Measurements from ENCODE around the gene ELAVL3. TPM values are rescaled to one million over a fixed set of nuclear protein-coding genes. Genes with fewer than 3 reads are reported as not detected.
"Not testable (repeated sequence)": the region's sequence is repeated elsewhere in the genome, so short reads cannot be mapped to it uniquely, and the experiment has no call there.

The ELAVL3 gene
- total RNA-seq, 1 donor from 2014 or later, result not detected

DNA sequence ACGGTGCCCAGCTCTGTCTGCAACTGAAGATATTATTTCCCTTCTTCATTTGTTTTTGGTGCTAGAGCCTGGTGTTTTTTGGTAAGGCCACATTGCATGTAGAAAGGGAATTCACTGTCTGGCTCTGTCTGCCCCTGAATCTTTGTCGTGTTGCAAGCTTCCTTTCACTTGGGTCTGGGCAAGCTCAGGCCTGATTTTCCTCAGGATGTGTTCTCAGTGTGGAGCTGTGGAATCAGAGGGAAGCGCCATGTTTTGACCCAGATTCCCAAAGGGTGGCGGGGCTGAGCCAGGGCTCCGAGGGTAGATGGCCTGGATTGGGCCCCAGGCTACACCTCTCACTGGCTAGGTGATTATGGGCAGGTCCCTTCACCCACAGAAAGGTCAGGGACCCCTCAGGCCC is 36.8 kb downstream of the ELAVL3 start:
- Histone ChIP-seq H3K36me3 (ENCODE audit: control insufficient read depth, insufficient read depth, low read length) (peaks cover 2% of the 10 kb centered on the region), H3K4me3 (ENCODE audit: low read depth, low read length) (no peak overlapping the region), H3K27me3 (ENCODE audit: control insufficient read depth, insufficient read depth, low read length) (no peaks in the 10 kb centered on the region)
- TF ChIP-seq, protein P1, sequence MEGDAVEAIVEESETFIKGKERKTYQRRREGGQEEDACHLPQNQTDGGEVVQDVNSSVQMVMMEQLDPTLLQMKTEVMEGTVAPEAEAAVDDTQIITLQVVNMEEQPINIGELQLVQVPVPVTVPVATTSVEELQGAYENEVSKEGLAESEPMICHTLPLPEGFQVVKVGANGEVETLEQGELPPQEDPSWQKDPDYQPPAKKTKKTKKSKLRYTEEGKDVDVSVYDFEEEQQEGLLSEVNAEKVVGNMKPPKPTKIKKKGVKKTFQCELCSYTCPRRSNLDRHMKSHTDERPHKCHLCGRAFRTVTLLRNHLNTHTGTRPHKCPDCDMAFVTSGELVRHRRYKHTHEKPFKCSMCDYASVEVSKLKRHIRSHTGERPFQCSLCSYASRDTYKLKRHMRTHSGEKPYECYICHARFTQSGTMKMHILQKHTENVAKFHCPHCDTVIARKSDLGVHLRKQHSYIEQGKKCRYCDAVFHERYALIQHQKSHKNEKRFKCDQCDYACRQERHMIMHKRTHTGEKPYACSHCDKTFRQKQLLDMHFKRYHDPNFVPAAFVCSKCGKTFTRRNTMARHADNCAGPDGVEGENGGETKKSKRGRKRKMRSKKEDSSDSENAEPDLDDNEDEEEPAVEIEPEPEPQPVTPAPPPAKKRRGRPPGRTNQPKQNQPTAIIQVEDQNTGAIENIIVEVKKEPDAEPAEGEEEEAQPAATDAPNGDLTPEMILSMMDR (IDR thresholded peaks at IDR 0.05; ENCODE audit: insufficient read depth, low read length, poor library complexity, severe bottlenecking), result no peak
- DNase-seq (ENCODE audit: low read depth), result no peak

GRCh38 chr19:11437955-11438354 is 42.9 kb downstream of the ELAVL3 start:
- H3K36me3 ChIP-seq (ENCODE audit: control insufficient read depth, insufficient read depth, low read length), result peaks cover 5% of the 10 kb centered on the region
- no peak for DNase-seq (ENCODE audit: low read depth)
- H3K27me3 ChIP-seq (ENCODE audit: control insufficient read depth, insufficient read depth, low read length), result no peaks in the 10 kb centered on the region
- TF ChIP-seq, protein P1 (IDR thresholded peaks at IDR 0.05; ENCODE audit: insufficient read depth, low read length, poor library complexity, severe bottlenecking), result no peak
- H3K4me3 ChIP-seq (ENCODE audit: low read depth, low read length), result no peak overlapping the region

DNA sequence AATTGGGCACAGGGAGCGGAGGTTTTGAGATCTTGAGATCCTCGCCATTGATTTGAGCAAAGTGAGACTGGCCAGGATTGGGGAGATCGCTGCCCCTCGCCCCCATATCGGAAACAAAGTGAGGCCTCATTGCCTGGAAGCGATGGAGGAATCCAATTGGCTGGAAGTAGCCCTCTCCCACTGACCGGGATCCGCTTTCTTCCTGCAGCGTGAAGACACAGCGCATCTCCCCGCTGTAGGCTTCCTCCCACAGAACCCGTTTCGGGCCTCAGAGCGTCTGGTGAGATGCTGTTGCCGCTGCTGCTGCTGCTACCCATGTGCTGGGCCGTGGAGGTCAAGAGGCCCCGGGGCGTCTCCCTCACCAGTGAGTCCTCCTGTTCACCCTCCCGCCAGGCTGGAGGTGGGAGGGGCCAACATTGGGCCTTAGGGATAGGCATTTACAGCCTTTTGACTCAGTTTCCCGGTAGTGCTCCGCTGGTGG is 45.0 kb downstream of the ELAVL3 start:
- Histone ChIP-seq H3K36me3 (ENCODE audit: control insufficient read depth, insufficient read depth, low read length) (peaks cover 5% of the 10 kb centered on the region), H3K4me3 (ENCODE audit: low read depth, low read length) (peak overlapping the region; percentile 77), H3K27me3 (ENCODE audit: control insufficient read depth, insufficient read depth, low read length) (no peaks in the 10 kb centered on the region)
- TF ChIP-seq, protein P1 (IDR thresholded peaks at IDR 0.05; ENCODE audit: insufficient read depth, low read length, poor library complexity, severe bottlenecking), result no peak
- DNase-seq (ENCODE audit: low read depth), result no peak

DNA sequence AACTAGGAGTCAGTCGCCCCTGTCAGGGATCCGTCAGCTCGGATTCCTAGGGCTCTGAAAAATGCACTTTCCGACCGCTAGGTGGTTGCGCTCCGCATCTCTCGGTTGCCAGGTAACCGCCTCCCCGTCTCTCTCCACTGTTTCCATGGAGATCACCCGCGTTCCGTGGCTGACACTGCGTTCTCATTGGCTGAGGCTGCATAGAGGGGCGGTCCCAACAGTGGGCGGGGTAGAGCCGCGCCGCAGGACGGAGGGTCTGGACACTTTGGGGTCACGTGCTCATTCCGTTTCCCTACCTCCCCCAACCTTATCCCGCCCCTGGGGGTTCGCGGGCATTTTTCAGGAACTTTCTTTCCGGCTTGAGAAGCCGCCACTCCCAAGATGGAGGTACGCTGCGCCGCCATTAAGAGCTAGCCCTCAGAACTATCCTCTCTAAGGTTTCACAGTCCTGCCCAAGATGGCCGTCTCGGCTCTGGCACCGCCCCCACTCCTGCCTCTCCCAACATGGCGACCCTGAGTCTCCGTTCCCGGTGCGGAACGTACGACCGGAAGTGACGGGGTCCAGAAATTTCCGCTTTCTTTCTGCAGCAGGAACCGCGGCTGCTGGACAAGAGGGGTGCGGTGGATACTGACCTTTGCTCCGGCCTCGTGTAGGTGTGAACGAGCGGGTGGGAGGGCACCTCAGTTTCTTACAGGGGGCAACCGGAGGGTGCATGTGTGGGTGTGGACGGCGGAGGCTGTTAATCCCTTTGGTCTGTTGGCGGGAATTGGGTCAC is 45.6 kb downstream of the ELAVL3 start, which contains the start of the genes ODAD3 and PRKCSH:
Gene ODAD3, minus strand, starts transcription at position 65 of the 776 bp plus-strand sequence. CDS start 105 bp downstream, outside the sequence.
Gene PRKCSH, plus strand, starts transcription at position 579 of the 776 bp plus-strand sequence. CDS start 483 bp downstream, outside the sequence.
- TF ChIP-seq, protein P1 (IDR thresholded peaks at IDR 0.05; ENCODE audit: insufficient read depth, low read length, poor library complexity, severe bottlenecking), result peak; percentile 83
- H3K4me3 ChIP-seq (ENCODE audit: low read depth, low read length), result peak within 1 kb of the TSS; percentile 77
- peak; percentile 97 for DNase-seq (ENCODE audit: low read depth)
- H3K27me3 ChIP-seq (ENCODE audit: control insufficient read depth, insufficient read depth, low read length), result no peaks in the 10 kb centered on the region
- H3K36me3 ChIP-seq (ENCODE audit: control insufficient read depth, insufficient read depth, low read length), result peaks cover 5% of the 10 kb centered on the region

DNA sequence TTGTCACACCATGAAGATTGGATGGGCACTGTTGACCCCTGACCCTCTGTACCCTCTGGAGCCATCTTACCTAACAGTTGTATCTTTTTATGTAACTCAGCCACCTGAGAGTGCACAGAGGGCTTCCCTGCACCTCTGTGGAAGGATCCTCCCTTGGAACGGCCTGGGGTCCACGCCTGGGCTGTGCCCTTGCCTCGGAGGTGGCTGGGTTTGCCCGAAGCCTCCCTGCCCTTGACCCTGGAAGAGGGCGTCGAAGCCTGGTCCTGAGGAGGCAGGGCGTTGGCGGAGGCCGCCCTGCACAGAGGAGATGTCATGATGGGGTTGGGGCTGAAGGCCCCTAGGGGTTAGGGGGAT is 46.2 kb downstream of the ELAVL3 start:
- Histone ChIP-seq H3K4me3 (ENCODE audit: low read depth, low read length) (peak overlapping the region; percentile 36), H3K36me3 (ENCODE audit: control insufficient read depth, insufficient read depth, low read length) (peaks cover 5% of the 10 kb centered on the region), H3K27me3 (ENCODE audit: control insufficient read depth, insufficient read depth, low read length) (no peaks in the 10 kb centered on the region)
- TF ChIP-seq, protein P1 (IDR thresholded peaks at IDR 0.05; ENCODE audit: insufficient read depth, low read length, poor library complexity, severe bottlenecking), result no peak
- no peak for DNase-seq (ENCODE audit: low read depth)

DNA sequence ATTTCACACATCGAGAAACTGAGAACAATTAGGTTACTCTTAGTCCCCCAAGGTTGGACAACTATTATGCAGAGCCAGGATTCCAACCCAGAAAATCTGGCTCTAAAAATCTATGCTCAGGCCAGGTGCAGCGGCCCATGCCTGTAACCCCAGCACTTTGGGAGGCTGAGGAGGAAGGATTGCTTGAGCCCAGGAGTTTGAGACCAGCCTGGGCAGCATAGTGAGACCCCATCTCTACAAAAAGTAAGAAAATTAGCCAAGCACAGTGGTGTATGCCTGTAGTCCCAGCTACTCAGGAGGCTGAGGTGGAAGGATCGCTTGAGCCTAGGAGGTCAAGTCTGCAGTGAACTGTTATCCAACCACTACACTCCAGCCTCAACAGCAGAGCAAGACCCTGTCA is 47.3 kb downstream of the ELAVL3 start:
- H3K27me3 ChIP-seq (ENCODE audit: control insufficient read depth, insufficient read depth, low read length); H3K36me3 ChIP-seq (ENCODE audit: control insufficient read depth, insufficient read depth, low read length); DNase-seq (ENCODE audit: low read depth); H3K4me3 ChIP-seq (ENCODE audit: low read depth, low read length): not testable (repeated sequence)
